Left ventricle myocardium inferior (tissue), 1 donor: ENCODE measurements around the gene CDH12. TPM values are rescaled to one million over a fixed set of nuclear protein-coding genes. Genes with fewer than 3 reads are reported as not detected.

Experiments used
- DNase-seq: peaks from one replicate; pipeline ENCODE4 v3.0.0-alpha.2; 2020
- H3K27ac ChIP-seq: fragments of 200-600 bp; replicated peaks from 2 replicates; pipeline ENCODE4 v1.8.0; 2021
- H3K27me3 ChIP-seq: fragments of 200-600 bp; 2 replicates; pipeline ENCODE4 v1.8.0; 2021; ENCODE audit warnings: low read depth
- H3K36me3 ChIP-seq: fragments of 200-600 bp; 2 replicates; pipeline ENCODE4 v1.8.0; 2021
- H3K4me1 ChIP-seq: fragments of 200-600 bp; 2 replicates; pipeline ENCODE4 v1.8.0; 2021
- H3K4me3 ChIP-seq: fragments of 200-600 bp; 2 replicates; pipeline ENCODE4 v1.8.0; 2021; ENCODE audit warnings: mild to moderate bottlenecking, moderate library complexity
- H3K9me3 ChIP-seq: fragments of 200-600 bp; replicated peaks from 2 replicates; pipeline ENCODE4 v1.8.0; 2021
- intact Hi-C: fragments of 100-400 bp; cut with micrococcal nuclease; formaldehyde crosslinking; loops from one replicate; pipeline ENCODE4 v1.11.0; 2022
- total RNA-seq: library from RNA; stranded (reverse); fragmentation: NEBNext Ultra II Directional; extraction: Animal tissue kit (Norgen Biotek cat#: 25700); gene quantifications from one replicate; pipeline ENCODE4 v1.2.1, GENCODE V29; 2021
- TF ChIP-seq, protein P1 (sequence below): fragments of 200-600 bp; IDR thresholded peaks from 2 replicates; pipeline ENCODE4 v1.8.0; 2021; ENCODE audit warnings: antibody characterized with exemption, mild to moderate bottlenecking, borderline replicate concordance
- donor health status: DM: no; HTN: yes; CAD: no; lungs with severe emphysema.

Gene CDH12
- total RNA-seq, 1 donor from 2014 or later = not detected

GRCh38 chr5:22835686-22836085, 17.5 kb downstream of the CDH12 start:
- Histone ChIP-seq H3K36me3 (no peaks in the 10 kb centered on the region), H3K27ac (no peak overlapping the region), H3K9me3 (no peaks in the 10 kb centered on the region), H3K4me1 (no peaks in the 10 kb centered on the region), H3K4me3 (no peak overlapping the region), H3K27me3 (no peaks in the 10 kb centered on the region)
- no peak for DNase-seq
- TF ChIP-seq, protein P1, sequence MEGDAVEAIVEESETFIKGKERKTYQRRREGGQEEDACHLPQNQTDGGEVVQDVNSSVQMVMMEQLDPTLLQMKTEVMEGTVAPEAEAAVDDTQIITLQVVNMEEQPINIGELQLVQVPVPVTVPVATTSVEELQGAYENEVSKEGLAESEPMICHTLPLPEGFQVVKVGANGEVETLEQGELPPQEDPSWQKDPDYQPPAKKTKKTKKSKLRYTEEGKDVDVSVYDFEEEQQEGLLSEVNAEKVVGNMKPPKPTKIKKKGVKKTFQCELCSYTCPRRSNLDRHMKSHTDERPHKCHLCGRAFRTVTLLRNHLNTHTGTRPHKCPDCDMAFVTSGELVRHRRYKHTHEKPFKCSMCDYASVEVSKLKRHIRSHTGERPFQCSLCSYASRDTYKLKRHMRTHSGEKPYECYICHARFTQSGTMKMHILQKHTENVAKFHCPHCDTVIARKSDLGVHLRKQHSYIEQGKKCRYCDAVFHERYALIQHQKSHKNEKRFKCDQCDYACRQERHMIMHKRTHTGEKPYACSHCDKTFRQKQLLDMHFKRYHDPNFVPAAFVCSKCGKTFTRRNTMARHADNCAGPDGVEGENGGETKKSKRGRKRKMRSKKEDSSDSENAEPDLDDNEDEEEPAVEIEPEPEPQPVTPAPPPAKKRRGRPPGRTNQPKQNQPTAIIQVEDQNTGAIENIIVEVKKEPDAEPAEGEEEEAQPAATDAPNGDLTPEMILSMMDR = no peak
- intact Hi-C loops = no loop called here

DNA sequence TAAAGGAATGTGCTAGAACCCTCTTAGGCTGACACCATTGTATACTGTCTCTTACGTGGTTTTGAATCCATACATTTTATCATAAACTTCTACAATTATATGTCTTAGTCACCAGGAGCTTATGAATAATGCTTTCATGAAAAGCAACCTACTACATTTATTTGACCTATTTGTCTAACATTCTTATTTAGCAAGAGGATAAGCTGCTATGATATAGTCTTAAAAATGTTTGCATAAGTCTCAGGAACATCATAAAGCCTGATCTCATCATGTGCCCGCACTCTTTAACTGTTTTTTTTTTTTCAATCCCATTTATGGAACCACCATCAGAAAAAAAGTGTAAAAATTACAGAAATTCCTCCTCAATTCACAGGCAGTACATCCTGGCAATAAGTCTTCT, 59.7 kb downstream of the CDH12 start:
- TF ChIP-seq, protein P1 = no peak
- no peaks in the 10 kb centered on the region for H3K27me3 ChIP-seq
- intact Hi-C loops = no loop called here
- no peaks in the 10 kb centered on the region for H3K36me3 ChIP-seq
- no peak overlapping the region for H3K27ac ChIP-seq
- H3K9me3 ChIP-seq = no peaks in the 10 kb centered on the region
- H3K4me3 ChIP-seq = no peak overlapping the region
- DNase-seq = no peak
- H3K4me1 ChIP-seq = no peaks in the 10 kb centered on the region

DNA sequence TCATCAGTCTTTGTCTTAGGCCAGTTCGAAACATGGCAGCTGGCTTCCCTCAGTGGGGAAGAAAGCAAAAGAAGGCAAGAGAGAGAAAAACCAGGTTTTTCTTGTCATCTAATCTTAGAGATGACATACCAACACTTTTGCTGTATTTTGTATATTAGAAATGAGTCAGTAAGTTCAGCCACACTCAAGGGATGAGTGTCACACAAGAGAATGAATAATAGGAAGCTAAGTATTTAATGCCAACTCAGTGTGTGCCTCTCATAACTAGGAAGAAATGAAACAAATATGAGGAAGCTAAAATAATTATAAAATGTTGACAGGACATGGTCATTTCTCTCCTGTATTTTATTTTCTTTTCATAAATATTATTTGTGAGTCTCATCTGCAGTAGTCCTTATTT, 65.3 kb downstream of the CDH12 start:
- intact Hi-C loops = no loop called here
- TF ChIP-seq, protein P1 = no peak

GRCh38 chr5:22787398-22787797, 65.7 kb downstream of the CDH12 start:
- H3K27me3 ChIP-seq = no peaks in the 10 kb centered on the region
- no peak for DNase-seq
- no peaks in the 10 kb centered on the region for H3K9me3 ChIP-seq
- TF ChIP-seq, protein P1 = no peak
- intact Hi-C loops = no loop called here
- H3K4me3 ChIP-seq = no peak overlapping the region
- H3K4me1 ChIP-seq = no peaks in the 10 kb centered on the region
- H3K27ac ChIP-seq = no peak overlapping the region
- H3K36me3 ChIP-seq = no peaks in the 10 kb centered on the region

More for the DNA sequence above, 65.3 kb downstream of the CDH12 start:
- no peak overlapping the region for H3K4me3 ChIP-seq
- no peaks in the 10 kb centered on the region for H3K4me1 ChIP-seq
- H3K36me3 ChIP-seq = no peaks in the 10 kb centered on the region
- no peak overlapping the region for H3K27ac ChIP-seq
- no peaks in the 10 kb centered on the region for H3K27me3 ChIP-seq
- no peak for DNase-seq
- H3K9me3 ChIP-seq = no peaks in the 10 kb centered on the region

DNA sequence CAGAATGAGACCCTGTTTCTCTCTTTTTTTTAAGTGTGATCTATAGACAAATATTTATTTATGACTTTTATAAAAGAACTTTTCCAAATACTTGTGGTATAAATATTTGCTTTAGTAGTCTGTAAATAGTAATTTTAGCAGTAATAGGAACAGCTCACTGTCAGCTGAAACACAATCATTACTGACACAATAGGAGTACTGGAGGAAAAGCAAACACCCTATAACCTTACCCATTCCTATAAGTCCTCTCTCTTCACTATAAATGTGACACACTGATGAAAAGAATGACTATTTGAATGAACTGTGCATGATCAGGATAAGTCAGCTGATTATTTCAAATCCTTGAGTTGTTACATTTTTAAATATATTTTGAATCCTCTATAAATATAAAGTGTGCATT, 72.4 kb downstream of the CDH12 start:
- TF ChIP-seq, protein P1 = no peak
- H3K4me3 ChIP-seq = no peak overlapping the region
- no peaks in the 10 kb centered on the region for H3K36me3 ChIP-seq
- DNase-seq = no peak
- H3K9me3 ChIP-seq = peaks cover 10% of the 10 kb centered on the region
- no peaks in the 10 kb centered on the region for H3K27me3 ChIP-seq
- no peak overlapping the region for H3K27ac ChIP-seq
- intact Hi-C loops = no loop called here
- H3K4me1 ChIP-seq = no peaks in the 10 kb centered on the region

DNA sequence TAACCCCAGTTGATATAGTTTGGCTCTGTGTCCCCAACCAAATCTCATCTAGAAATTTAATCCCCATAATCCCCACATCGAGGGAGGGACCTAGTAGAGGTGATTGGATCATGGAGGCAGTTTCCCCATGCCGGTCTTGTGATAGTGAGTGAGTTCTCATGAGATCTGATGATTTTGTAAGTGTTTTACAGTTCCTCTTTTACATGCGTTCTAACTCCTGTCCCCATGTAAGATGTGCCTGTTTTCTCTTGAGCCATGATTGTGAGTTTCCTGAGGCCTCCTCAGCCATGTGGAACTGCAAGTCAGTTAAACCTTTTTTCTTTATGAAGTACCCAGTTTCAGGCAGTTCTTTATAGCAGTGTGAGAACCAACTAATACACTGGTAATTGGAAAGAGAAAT, 73.6 kb downstream of the CDH12 start:
- H3K27ac ChIP-seq = no peak overlapping the region
- DNase-seq = no peak
- TF ChIP-seq, protein P1 = no peak
- peaks cover 16% of the 10 kb centered on the region for H3K9me3 ChIP-seq
- no peaks in the 10 kb centered on the region for H3K4me1 ChIP-seq
- intact Hi-C loops = no loop called here
- no peak overlapping the region for H3K4me3 ChIP-seq
- H3K27me3 ChIP-seq = no peaks in the 10 kb centered on the region
- H3K36me3 ChIP-seq = no peaks in the 10 kb centered on the region
